HG02840 (cell line): Measurements from ENCODE around the gene FBXW9.
"Not testable (repeated sequence)": the region's sequence is repeated elsewhere in the genome, so short reads cannot be mapped to it uniquely, and the experiment has no call there.

Experiments used
- ATAC-seq: cut with Tn5 transposase; IDR thresholded peaks from one replicate; pipeline ENCODE4 v1.9.1; 2021; ENCODE audit warnings: mild to moderate bottlenecking, moderate library complexity, moderate number of reproducible peaks; ENCODE audit not compliant: unreplicated experiment, low FRiP score

The FBXW9 gene

GRCh38 chr19:12696366-12697335, at the start of gene FBXW9:
Gene FBXW9, minus strand, starts transcription at chr19:12696631. Its CDS starts 50 bp downstream, at chr19:12696581.
- ATAC-seq = peak; percentile 75

GRCh38 chr19:12745166-12745897, 48.9 kb upstream of the FBXW9 start:
- no peak for ATAC-seq

- no peak for ATAC-seq
Observed at GRCh38 chr19:12737835-12738351, 41.5 kb upstream of the FBXW9 start.

GRCh38 chr19:12736995-12737834, 40.8 kb upstream of the FBXW9 start, which contains the start of gene GET3:
Gene GET3, plus strand, starts transcription at chr19:12737497. Its CDS starts 9 bp downstream, at chr19:12737506.
- ATAC-seq = peak; percentile 68

- ATAC-seq = no peak
Observed at GRCh38 chr19:12733369-12734214, 37.2 kb upstream of the FBXW9 start.

GRCh38 chr19:12731337-12731736, 34.9 kb upstream of the FBXW9 start:
- ATAC-seq = no peak

- ATAC-seq = no peak
Observed at GRCh38 chr19:12730064-12730463, 33.6 kb upstream of the FBXW9 start.

- no peak for ATAC-seq
Observed at GRCh38 chr19:12727745-12728433, 31.5 kb upstream of the FBXW9 start.

- ATAC-seq = no peak
Observed at GRCh38 chr19:12726988-12727316, 30.5 kb upstream of the FBXW9 start.

- not testable (repeated sequence) for ATAC-seq
Observed at GRCh38 chr19:12725612-12726011, 29.2 kb upstream of the FBXW9 start.

GRCh38 chr19:12723641-12724426, 27.4 kb upstream of the FBXW9 start, which contains the start of gene TNPO2:
Gene TNPO2, minus strand, starts transcription at chr19:12723932. Its CDS starts 2,955 bp downstream, at chr19:12720977.
- ATAC-seq = no peak

GRCh38 chr19:12723381-12723640, 26.9 kb upstream of the FBXW9 start:
- ATAC-seq = no peak

GRCh38 chr19:12722566-12723380, 26.3 kb upstream of the FBXW9 start:
- peak; percentile 92 for ATAC-seq

GRCh38 chr19:12721656-12722565, 25.5 kb upstream of the FBXW9 start:
- ATAC-seq = peak; percentile 27

GRCh38 chr19:12720851-12721655, 24.6 kb upstream of the FBXW9 start:
- ATAC-seq = no peak
